ENCODE measurements around the gene TMEM117. TPM values are rescaled to one million over a fixed set of nuclear protein-coding genes. Genes with fewer than 3 reads are reported as not detected.

Gene TMEM117
- total and polyA plus RNA-seq, 12 donors = 4.0 to 8.5 (median 7.1) TPM

DNA sequence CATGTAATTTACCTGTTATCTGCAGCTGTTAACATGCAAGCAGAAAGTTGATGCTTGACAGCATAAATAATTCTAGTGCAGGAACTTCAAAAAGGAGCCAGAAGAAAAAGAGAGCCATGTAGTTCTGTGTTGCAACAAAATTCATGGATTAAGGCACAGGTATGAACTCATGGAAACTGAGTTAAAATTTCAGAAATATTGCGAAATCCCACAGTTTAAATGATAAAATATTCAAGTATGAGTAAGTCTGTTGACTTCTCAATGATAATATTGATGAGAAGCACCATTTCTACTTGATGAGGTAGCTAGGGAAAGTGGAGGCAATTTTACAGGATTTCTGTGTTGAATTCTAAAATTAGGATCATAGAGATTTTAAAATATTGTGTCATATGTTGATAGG lies 290.9 kb downstream of the TMEM117 start:
- peaks cover 0 to 21% (median 0%) of the 10 kb centered on the region in 11 donors for H3K9me3 ChIP-seq
- WGBS, 2 donors = 95 to 96% methylated on average over 1 of the region's 1 CpG
- no peak for ATAC-seq
- TF ChIP-seq, protein P1, sequence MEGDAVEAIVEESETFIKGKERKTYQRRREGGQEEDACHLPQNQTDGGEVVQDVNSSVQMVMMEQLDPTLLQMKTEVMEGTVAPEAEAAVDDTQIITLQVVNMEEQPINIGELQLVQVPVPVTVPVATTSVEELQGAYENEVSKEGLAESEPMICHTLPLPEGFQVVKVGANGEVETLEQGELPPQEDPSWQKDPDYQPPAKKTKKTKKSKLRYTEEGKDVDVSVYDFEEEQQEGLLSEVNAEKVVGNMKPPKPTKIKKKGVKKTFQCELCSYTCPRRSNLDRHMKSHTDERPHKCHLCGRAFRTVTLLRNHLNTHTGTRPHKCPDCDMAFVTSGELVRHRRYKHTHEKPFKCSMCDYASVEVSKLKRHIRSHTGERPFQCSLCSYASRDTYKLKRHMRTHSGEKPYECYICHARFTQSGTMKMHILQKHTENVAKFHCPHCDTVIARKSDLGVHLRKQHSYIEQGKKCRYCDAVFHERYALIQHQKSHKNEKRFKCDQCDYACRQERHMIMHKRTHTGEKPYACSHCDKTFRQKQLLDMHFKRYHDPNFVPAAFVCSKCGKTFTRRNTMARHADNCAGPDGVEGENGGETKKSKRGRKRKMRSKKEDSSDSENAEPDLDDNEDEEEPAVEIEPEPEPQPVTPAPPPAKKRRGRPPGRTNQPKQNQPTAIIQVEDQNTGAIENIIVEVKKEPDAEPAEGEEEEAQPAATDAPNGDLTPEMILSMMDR (IDR thresholded peaks at IDR 0.05) = no peak
- intact Hi-C loops (cut with DNase I) = no loop called here
- no peak for DNase-seq
- H3K36me3 ChIP-seq = no peaks in the 10 kb centered on the region
- no peak overlapping the region for H3K27ac ChIP-seq
- H3K27me3 ChIP-seq = no peaks in the 10 kb centered on the region
- no peak overlapping the region for H3K4me3 ChIP-seq
- peaks cover 0 to 12% (median 5%) of the 10 kb centered on the region in 9 donors for H3K4me1 ChIP-seq

DNA sequence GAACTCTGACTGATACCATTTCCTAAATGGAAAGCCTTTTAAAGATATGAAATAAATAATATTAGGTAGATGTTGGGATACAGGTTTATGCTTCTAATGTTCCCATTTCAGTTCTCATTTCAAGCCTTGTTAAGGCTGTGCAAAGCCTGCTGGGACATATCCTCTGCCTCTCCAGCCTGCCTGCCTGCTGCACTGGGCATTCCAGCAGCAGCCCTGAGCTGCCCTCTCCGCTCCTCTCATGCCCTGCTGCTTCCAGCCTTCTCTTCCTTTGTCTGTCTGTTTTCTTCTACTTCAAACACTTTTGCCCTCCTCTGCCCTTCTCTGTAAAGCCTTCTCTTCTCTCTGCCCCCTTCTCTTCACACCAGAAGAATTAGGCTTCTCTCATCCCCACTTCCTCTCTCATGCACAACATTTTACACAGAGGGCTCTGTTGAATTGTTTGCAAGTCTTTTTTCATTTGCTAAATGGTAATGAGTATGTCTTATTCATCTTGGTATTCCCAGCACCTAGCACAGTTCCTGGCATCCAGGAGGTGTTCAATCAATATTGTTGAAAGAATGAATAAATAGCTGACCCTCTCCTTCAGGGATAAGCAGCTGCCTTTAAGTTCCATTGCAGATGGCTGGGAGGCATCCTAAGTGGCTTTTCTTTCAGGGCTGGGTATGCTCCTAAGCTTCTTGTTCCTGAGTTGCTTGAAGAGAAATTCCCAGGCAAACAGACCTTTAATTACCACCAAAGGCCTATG lies 292.3 kb downstream of the TMEM117 start:
- Histone ChIP-seq H3K4me1 (peaks cover 0 to 12% (median 5%) of the 10 kb centered on the region in 9 donors), H3K27me3 (no peaks in the 10 kb centered on the region), H3K27ac (no peak overlapping the region), H3K9me3 (peaks cover 0 to 11% (median 0%) of the 10 kb centered on the region in 11 donors), H3K4me3 (no peak overlapping the region), H3K36me3 (no peaks in the 10 kb centered on the region)
- 94% methylated on average over 1 of the region's 1 CpG for WGBS, 2 donors
- intact Hi-C loops (cut with DNase I) = no loop called here
- ATAC-seq = peak in 3 of 8 donors; percentile 62 to 67 (median 66)
- TF ChIP-seq, protein P1 (IDR thresholded peaks at IDR 0.05) = no peak
- DNase-seq = peak in 1 of 2 donors; percentile 15

DNA sequence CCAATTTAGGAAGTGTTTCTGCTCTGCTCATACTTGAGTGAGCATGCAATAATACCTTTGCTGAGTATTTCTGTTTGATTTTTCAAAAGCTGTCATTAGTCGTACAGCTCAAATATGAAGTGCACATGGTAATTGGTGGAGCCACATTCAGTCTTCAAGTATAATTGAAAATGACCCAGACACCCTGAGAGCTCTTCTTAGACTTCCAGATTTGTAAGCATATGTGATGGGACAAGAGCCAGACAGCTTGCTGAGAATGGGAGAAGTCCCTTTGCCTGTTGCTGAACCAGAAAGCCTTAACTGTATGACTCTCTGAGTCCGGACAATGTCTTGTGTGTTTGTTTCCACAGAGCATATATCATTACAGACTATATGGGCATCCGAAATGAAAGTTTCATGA lies 307.3 kb downstream of the TMEM117 start:
- Histone ChIP-seq H3K4me3 (no peak overlapping the region), H3K27me3 (no peaks in the 10 kb centered on the region), H3K27ac (no peak overlapping the region), H3K9me3 (peaks cover 0 to 12% (median 0%) of the 10 kb centered on the region in 11 donors), H3K36me3 (no peaks in the 10 kb centered on the region), H3K4me1 (no peaks in the 10 kb centered on the region)
- intact Hi-C loops (cut with DNase I) = no loop called here
- WGBS, 2 donors = 91 to 94% methylated on average over 3 of the region's 3 CpGs
- ATAC-seq (no peak), DNase-seq (no peak)
- TF ChIP-seq, protein P1 (IDR thresholded peaks at IDR 0.05) = no peak

DNA sequence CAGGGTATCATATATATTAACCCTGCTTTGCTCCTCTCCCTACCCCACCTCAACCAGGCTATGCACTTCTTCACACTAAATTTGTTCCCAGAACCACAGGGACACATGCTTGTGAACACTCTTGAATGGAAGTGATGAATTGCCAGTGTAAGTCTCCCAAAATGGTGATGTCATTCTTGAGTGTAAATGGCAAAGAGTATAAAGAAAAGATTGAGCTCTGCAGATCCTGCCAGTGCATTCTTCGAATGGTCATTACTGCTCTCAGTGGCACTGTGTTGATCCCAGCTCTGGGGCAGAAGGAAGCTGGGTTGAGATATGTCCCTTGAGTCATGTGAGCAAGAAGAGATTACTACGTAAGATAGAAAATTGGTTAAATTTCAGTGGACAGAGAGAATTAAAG lies 313.1 kb downstream of the TMEM117 start:
- no peak for ATAC-seq
- Histone ChIP-seq H3K4me3 (no peak overlapping the region), H3K27ac (no peak overlapping the region), H3K36me3 (no peaks in the 10 kb centered on the region), H3K4me1 (peaks cover 0 to 9% (median 5%) of the 10 kb centered on the region in 9 donors), H3K9me3 (no peaks in the 10 kb centered on the region), H3K27me3 (no peaks in the 10 kb centered on the region)
- intact Hi-C loops (cut with DNase I) = no loop called here
- WGBS, 2 donors = 84 to 86% methylated on average over 2 of the region's 2 CpGs
- TF ChIP-seq, protein P1 (IDR thresholded peaks at IDR 0.05) = no peak
- no peak for DNase-seq

Data from heart right ventricle (tissue), 16 donors.